Activated T-cell treated with anti-CD3 and anti-CD28 coated beads, Interleukin-2, amount 50 U/mL, for 4 hours (primary cell): Measurements from ENCODE around the gene CACNA1S. TPM values are rescaled to one million over a fixed set of nuclear protein-coding genes. Genes with fewer than 3 reads are reported as not detected.

Experiments
- ATAC-seq, 2 donors: fragments of 200-7000 bp; cut with Tn5 transposase; one replicate each; pipeline ENCODE4 v1.10.0; 2021
- DNase-seq: peaks from one replicate; pipeline ENCODE4 v3.0.0-alpha.2; 2020
- H3K27me3 Mint-ChIP-seq: one replicate; pipeline ENCODE4 v1.8.0; 2021; ENCODE audit warnings: low read depth, mixed read lengths
- H3K36me3 Mint-ChIP-seq: one replicate; pipeline ENCODE4 v1.8.0; 2022; ENCODE audit warnings: mixed read lengths; ENCODE audit not compliant: insufficient read depth
- H3K4me1 Mint-ChIP-seq: one replicate; pipeline ENCODE4 v1.8.0; 2021; ENCODE audit warnings: low read depth, mixed read lengths
- H3K4me3 Mint-ChIP-seq: one replicate; pipeline ENCODE4 v1.8.0; 2021; ENCODE audit warnings: mild to moderate bottlenecking, moderate library complexity, mixed read lengths
- H3K9me3 Mint-ChIP-seq: one replicate; pipeline ENCODE4 v1.8.0; 2021; ENCODE audit warnings: mixed read lengths
- total RNA-seq, 3 donors: library from RNA; stranded (reverse); gene quantifications; one replicate each; pipeline ENCODE4 v1.2.1, GENCODE V29; 2021

The CACNA1S gene
- total RNA-seq, 3 donors from 2014 or later, result not detected

GRCh38 chr1:201061049-201061448, 51.2 kb downstream of the CACNA1S start:
- H3K4me1 Mint-ChIP-seq, result peaks cover 11% of the 10 kb centered on the region
- H3K27me3 Mint-ChIP-seq, result peaks cover 9% of the 10 kb centered on the region
- no peaks in the 10 kb centered on the region for H3K9me3 Mint-ChIP-seq
- H3K36me3 Mint-ChIP-seq, result no peaks in the 10 kb centered on the region
- ATAC-seq, result no peak
- no peak overlapping the region for H3K4me3 Mint-ChIP-seq
- no peak for DNase-seq

- Mint-ChIP-seq H3K4me1 (peaks cover 11% of the 10 kb centered on the region), H3K36me3 (no peaks in the 10 kb centered on the region), H3K4me3 (no peak overlapping the region), H3K27me3 (peaks cover 9% of the 10 kb centered on the region), H3K9me3 (no peaks in the 10 kb centered on the region)
- no peak for DNase-seq
- no peak for ATAC-seq
Observed at GRCh38 chr1:201060586-201060985, 51.6 kb downstream of the CACNA1S start.

GRCh38 chr1:201059871-201060555, 52.2 kb downstream of the CACNA1S start:
- H3K4me1 Mint-ChIP-seq, result peaks cover 11% of the 10 kb centered on the region
- no peaks in the 10 kb centered on the region for H3K9me3 Mint-ChIP-seq
- ATAC-seq, result no peak
- DNase-seq, result no peak
- H3K36me3 Mint-ChIP-seq, result no peaks in the 10 kb centered on the region
- H3K4me3 Mint-ChIP-seq, result no peak overlapping the region
- peaks cover 9% of the 10 kb centered on the region for H3K27me3 Mint-ChIP-seq

GRCh38 chr1:201059401-201059800, 52.8 kb downstream of the CACNA1S start:
- ATAC-seq, result no peak
- DNase-seq, result no peak
- Mint-ChIP-seq H3K27me3 (peaks cover 5% of the 10 kb centered on the region), H3K9me3 (no peaks in the 10 kb centered on the region), H3K4me1 (peaks cover 11% of the 10 kb centered on the region), H3K4me3 (no peak overlapping the region), H3K36me3 (no peaks in the 10 kb centered on the region)

- ATAC-seq (no peak), DNase-seq (no peak)
- no peaks in the 10 kb centered on the region for H3K9me3 Mint-ChIP-seq
- H3K36me3 Mint-ChIP-seq, result no peaks in the 10 kb centered on the region
- no peak overlapping the region for H3K4me3 Mint-ChIP-seq
- no peaks in the 10 kb centered on the region for H3K27me3 Mint-ChIP-seq
- peaks cover 11% of the 10 kb centered on the region for H3K4me1 Mint-ChIP-seq
Observed at GRCh38 chr1:201054091-201054543, 58.1 kb downstream of the CACNA1S start.

- Mint-ChIP-seq H3K4me1 (peaks cover 11% of the 10 kb centered on the region), H3K9me3 (no peaks in the 10 kb centered on the region), H3K27me3 (no peaks in the 10 kb centered on the region), H3K36me3 (no peaks in the 10 kb centered on the region), H3K4me3 (no peak overlapping the region)
- no peak for DNase-seq
- ATAC-seq, result no peak
Observed at GRCh38 chr1:201053155-201053860, 58.9 kb downstream of the CACNA1S start.

GRCh38 chr1:201051399-201051798, 60.8 kb downstream of the CACNA1S start:
- H3K9me3 Mint-ChIP-seq, result no peaks in the 10 kb centered on the region
- peak; percentile 20 to 48 for ATAC-seq
- no peaks in the 10 kb centered on the region for H3K36me3 Mint-ChIP-seq
- H3K4me3 Mint-ChIP-seq, result no peak overlapping the region
- DNase-seq, result no peak
- no peaks in the 10 kb centered on the region for H3K27me3 Mint-ChIP-seq
- no peaks in the 10 kb centered on the region for H3K4me1 Mint-ChIP-seq

- ATAC-seq (no peak), DNase-seq (no peak)
- Mint-ChIP-seq H3K27me3 (no peaks in the 10 kb centered on the region), H3K9me3 (no peaks in the 10 kb centered on the region), H3K4me1 (no peaks in the 10 kb centered on the region), H3K4me3 (no peak overlapping the region), H3K36me3 (no peaks in the 10 kb centered on the region)
Observed at GRCh38 chr1:201050515-201051277, 61.5 kb downstream of the CACNA1S start.

GRCh38 chr1:201049248-201049831, 62.9 kb downstream of the CACNA1S start:
- no peaks in the 10 kb centered on the region for H3K27me3 Mint-ChIP-seq
- ATAC-seq (no peak), DNase-seq (no peak)
- H3K4me1 Mint-ChIP-seq, result no peaks in the 10 kb centered on the region
- no peaks in the 10 kb centered on the region for H3K36me3 Mint-ChIP-seq
- no peaks in the 10 kb centered on the region for H3K9me3 Mint-ChIP-seq
- H3K4me3 Mint-ChIP-seq, result no peak overlapping the region

GRCh38 chr1:201048521-201048920, 63.7 kb downstream of the CACNA1S start:
- Mint-ChIP-seq H3K4me3 (no peak overlapping the region), H3K36me3 (no peaks in the 10 kb centered on the region), H3K9me3 (no peaks in the 10 kb centered on the region), H3K4me1 (no peaks in the 10 kb centered on the region), H3K27me3 (no peaks in the 10 kb centered on the region)
- DNase-seq (no peak), ATAC-seq (no peak)

- Mint-ChIP-seq H3K4me1 (no peaks in the 10 kb centered on the region), H3K4me3 (no peak overlapping the region), H3K9me3 (no peaks in the 10 kb centered on the region), H3K27me3 (no peaks in the 10 kb centered on the region), H3K36me3 (no peaks in the 10 kb centered on the region)
- ATAC-seq, result no peak
- DNase-seq, result no peak
Observed at GRCh38 chr1:201044119-201044518, 68.1 kb downstream of the CACNA1S start.

- Mint-ChIP-seq H3K4me1 (no peaks in the 10 kb centered on the region), H3K9me3 (no peaks in the 10 kb centered on the region), H3K4me3 (no peak overlapping the region), H3K36me3 (no peaks in the 10 kb centered on the region), H3K27me3 (no peaks in the 10 kb centered on the region)
- DNase-seq, result peak; percentile 64
- ATAC-seq, result peak; percentile 85 to 92
Observed at GRCh38 chr1:201042779-201043461, 69.3 kb downstream of the CACNA1S start.

- Mint-ChIP-seq H3K9me3 (no peaks in the 10 kb centered on the region), H3K4me3 (no peak overlapping the region), H3K27me3 (no peaks in the 10 kb centered on the region), H3K36me3 (no peaks in the 10 kb centered on the region), H3K4me1 (no peaks in the 10 kb centered on the region)
- ATAC-seq, result no peak
- no peak for DNase-seq
Observed at GRCh38 chr1:201041011-201041410, 71.2 kb downstream of the CACNA1S start.

- Mint-ChIP-seq H3K4me3 (no peak overlapping the region), H3K36me3 (no peaks in the 10 kb centered on the region), H3K27me3 (no peaks in the 10 kb centered on the region), H3K9me3 (no peaks in the 10 kb centered on the region), H3K4me1 (no peaks in the 10 kb centered on the region)
- DNase-seq (no peak), ATAC-seq (no peak)
Observed at GRCh38 chr1:201039876-201040275, 72.3 kb downstream of the CACNA1S start.
